ENCODE measurements around the gene PIK3R2.

Gene PIK3R2

DNA sequence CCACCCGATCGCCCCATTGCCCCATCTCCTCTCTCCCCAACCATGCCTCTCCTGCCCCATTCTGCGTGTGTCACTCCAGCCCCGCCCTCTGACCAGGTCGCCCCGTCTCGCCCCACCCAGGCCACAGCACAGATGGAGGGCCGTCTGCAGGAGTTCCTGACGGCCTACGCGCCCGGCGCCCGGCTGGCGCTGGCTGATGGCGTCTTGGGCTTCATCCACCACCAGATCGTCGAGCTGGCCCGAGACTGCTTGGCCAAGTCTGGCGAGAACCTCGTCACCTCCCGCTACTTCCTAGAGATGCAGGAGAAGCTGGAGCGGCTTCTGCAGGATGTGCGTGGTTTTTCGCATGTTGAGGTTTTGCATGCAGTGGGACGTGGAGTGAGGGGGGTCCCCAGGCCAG, 29.1 kb upstream of the PIK3R2 start:
- no peak for DNase-seq (ENCODE audit: low read depth in 3 of 3)

DNA sequence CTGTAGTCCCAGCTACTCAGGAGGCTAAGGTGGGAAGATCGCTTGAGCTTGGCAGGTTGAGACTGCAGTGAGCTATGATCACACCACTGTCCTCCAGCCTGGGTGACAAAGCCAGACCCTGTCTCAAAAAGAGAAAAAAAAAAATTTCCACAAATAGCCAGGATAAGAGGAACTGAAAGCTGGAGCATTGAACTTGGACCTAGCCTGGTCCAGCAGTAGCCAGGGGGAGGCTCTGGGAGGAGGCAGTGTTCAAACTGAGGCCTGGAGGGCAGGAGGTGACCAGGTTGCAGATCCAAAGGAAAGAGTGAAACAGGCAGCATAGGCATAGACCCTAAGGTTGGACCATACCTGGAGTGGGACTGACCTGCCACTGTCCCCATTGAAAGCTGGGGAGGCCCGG, 26.9 kb upstream of the PIK3R2 start:
- DNase-seq (ENCODE audit: low read depth in 3 of 3) = no peak

DNA sequence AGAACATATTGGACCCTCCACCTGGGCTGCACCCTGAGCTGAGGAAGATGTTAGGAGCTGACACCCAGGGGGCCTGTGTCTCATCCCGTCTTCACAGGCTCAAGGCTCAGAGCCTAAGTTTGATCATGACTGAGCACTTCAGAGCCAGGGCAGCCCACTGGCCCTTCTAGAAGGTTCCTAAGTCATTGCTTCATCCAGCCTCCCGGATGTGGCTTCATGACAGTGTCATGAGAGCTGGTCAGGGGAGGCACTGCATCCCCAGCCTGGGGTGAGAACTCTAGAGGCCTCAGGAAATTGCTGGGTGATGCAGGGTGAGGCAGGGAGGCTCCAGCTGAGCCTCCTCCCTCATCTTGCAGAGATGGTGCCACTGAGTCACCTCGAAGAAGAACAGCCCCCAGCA, 24.9 kb upstream of the PIK3R2 start:
- DNase-seq (ENCODE audit: low read depth in 3 of 3) = no peak

DNA sequence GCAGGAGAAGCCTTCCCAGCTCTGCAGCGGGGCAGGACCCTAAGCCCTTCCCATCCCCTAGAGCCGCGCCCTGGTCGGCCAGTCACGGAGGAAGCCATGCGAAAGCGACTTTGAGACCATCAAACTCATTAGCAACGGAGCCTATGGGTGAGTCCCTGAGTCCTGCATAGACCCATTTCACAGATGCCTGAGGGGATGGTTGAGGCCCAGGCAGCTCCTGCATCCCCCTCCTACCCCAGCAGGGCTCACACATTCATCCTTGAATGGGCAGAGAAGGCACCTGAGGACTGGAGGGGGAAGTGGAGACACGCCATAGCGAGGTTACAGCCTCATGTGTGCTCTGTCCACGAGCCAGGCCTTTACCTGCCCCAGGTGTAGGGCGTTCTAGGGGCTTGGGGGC, 24.2 kb upstream of the PIK3R2 start:
- DNase-seq (ENCODE audit: low read depth in 3 of 3) = no peak

DNA sequence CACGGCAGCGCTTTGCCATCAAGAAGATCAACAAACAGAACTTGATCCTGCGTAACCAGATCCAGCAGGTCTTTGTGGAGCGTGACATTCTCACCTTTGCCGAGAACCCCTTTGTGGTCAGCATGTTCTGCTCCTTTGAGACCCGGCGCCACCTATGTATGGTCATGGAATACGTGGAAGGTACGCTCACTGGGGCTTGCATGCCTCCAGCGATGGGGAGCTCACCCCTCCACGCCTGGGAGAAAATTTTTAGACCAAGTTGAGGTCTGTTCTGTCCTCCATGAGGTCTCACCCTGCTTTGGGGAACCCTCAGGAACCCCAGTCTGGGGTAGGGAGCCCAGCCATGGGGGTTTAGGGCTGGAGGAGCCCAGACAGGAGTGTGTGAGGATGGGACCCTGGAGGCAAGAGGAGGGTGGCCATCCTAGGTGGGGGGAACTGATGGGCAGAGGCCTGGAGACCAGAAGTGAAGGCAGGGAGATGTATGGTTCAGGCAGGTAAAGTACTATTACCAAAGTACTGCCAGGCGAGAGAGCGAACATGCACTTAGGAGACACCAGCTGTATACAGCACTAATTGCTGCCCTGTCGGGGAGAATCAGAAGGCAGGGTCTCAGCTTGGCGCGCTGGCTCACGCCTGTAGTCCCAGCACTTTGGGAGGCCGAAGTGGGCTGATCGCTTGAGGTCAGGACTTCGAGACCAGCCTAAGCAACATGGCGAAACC, 22.3 kb upstream of the PIK3R2 start:
- no peak for DNase-seq (ENCODE audit: low read depth in 3 of 3)

DNA sequence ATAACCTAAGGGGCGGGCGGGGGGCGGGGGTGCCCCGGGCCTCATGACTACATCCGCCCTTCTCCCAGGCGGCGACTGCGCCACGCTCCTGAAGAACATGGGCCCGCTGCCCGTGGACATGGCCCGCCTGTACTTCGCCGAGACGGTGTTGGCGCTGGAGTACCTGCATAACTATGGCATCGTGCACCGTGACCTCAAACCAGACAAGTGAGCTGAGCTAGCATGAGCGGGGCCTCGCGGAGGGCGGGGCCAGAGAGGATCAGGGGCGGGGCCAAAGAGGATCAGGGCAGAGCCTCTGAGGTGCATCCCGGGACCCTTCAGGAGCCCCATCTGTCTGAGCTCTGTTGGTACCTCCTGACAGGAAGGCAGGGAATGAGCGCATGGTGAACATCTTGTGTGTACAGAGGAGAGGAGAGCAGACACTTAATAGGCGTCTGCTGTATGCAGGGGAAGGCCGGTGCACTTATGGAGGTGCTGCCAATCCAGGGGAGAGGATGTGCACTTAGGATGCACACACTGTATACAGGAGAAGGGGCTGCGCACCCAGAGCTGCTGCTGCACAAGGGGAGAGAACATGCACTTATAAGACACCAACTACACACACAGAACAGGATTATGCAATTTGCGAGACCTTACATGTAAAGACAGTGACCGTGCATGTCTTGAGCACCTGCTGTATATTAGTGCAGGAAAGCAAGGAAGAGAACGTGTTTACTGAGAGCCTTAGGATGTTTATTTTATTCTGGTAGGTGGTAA, 20.9 kb upstream of the PIK3R2 start:
- DNase-seq (ENCODE audit: low read depth in 3 of 3) = no peak

DNA sequence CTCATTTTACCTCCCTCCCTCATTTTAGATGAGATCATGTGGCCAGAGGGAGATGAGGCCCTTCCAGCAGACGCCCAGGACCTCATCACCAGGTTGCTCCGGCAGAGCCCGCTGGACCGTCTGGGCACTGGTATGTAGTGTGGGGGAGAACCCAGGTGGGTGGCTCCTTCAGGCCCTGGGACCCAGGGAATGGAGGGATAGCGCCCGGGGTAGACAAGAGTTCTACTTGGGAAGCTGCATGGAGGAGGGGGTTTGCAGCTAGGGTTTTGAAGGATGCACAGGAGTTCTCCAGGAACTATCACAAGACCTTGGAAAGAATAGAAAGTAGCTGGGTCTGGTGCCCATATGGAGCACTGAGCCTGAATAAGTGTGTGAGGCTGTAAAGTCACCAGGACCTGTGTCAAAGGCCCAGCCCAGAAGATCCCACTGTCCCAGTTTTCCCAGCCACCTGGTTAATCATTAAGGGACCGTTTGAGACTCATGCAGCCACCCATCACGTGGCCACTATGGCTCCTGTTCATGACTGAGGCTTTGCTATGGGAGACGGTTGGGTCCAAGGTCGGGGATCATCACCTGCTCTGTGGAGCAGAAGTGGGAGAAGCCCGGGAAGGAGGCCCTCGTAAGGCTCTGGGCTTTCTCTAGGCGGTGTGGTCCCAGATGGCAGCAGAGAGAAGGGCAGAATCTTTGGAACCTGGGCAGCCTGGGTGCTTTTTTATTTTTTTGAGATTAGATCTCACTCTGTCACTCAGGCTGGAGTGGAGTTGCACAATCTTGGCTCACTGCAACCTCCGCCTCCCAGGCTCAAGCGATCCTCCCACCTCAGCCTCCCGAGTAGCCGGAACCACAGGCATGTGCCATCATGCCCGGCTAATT, 17.0 kb upstream of the PIK3R2 start:
- DNase-seq (ENCODE audit: low read depth in 3 of 3) = no peak

DNA sequence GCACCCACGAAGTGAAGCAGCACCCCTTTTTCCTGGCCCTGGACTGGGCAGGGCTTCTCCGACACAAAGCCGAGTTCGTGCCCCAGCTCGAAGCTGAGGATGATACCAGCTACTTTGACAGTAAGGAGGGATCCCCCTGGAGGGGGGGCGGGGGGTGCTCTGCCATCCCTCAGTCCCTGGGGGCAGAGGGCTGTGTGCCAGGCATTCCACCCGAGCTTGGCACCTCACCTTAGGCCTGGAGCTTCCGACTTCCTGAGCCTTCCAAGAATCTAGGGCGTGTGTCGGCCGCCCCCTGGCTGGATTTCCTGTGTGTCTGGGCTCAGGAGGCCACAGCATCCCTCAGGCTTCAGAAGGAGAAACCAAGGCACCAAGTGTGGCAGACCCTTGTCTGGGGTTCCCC, 15.7 kb upstream of the PIK3R2 start:
- no peak for DNase-seq (ENCODE audit: low read depth in 3 of 3)

DNA sequence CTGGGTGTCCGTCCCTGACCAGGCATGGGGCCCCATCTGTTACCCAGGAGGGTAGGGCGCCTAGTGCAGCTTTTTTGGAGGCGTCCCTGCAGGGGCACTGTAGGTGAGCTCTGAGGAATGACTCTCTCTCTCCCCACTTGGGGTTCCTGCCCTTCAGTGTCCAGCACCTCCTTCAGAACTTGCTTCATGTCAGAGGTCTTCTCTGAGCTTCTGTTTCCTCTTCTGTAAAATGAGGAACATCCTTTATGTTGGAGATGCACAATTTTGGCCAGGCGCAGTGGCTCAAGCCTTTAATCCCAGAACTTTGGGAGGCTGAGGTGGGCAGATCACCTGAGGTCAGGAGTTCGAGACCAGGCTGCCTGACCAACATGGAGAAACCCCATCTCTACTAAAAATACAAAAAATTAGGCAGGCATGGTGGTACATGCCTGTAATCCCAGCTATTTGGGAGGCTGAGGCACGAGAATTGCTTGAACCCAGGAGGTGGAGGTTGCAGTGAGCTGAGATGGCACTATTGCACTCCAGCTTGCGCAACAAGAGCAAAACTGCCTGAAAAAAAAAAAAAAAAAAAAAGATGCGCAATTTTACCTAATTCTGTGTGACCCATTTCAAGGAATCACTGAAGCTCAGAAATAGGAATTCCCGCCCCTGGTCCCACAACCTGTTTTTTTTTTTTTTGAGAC, 15.2 kb upstream of the PIK3R2 start:
- DNase-seq (ENCODE audit: low read depth in 3 of 3) = no peak

DNA sequence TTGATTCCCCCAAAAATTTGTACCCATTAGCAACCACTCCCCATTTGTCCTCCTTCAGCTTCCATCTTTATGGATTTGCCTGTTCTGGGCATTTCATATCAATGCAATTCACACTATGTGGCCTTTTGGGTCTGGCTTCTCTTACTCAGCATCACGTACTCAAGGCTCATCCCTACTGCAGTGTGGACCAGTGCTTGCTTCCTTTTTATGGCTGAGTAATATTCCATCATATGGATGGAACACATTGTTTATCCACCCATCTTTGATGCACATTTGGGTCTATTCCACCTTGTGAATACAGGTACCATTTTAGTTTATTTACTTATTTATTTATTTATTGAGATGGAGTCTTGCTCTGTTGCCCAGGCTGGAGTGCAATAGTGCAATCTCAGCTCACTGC, 12.5 kb upstream of the PIK3R2 start:
- no peak for DNase-seq (ENCODE audit: low read depth in 3 of 3)

DNA sequence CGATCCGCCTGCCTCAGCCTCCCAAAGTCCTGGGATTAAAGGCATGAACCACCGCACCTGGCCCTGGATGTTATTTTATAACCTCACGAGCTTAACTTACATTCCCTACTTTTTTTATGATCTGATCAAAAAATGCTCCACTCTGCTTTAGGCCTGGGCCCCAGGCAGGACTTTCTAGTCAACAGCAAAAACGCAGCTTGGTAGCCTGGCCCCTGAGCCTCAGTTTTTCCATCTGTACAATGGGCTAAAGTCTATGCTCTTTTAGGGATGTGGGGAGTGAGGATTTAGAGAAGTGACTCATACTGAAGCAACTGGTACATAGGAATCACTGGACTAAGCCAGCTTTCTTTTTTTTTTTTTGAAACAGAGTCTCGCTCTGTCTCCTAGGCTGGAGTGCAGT, 11.9 kb upstream of the PIK3R2 start:
- no peak for DNase-seq (ENCODE audit: low read depth in 3 of 3)

DNA sequence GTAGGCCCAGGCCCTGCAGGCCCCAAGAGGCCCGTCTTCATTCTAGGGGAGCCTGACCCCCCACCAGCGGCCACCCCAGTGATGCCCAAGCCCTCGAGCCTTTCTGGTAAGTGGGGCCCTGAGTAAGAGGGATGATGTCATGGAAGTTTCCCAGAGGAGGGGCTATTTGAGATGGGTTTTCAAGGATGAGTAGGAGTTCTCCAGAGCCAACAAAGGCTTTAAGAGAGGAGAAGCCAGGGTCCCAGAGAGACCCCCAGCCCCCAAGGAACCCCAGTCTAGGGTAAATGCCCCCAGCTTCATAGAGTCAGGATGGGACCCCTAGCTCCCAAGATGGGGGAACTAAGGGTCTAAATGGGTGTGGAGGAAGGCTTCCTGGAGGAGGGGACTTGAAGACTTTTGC, 9.1 kb upstream of the PIK3R2 start:
- DNase-seq (ENCODE audit: low read depth in 3 of 3) = no peak

DNA sequence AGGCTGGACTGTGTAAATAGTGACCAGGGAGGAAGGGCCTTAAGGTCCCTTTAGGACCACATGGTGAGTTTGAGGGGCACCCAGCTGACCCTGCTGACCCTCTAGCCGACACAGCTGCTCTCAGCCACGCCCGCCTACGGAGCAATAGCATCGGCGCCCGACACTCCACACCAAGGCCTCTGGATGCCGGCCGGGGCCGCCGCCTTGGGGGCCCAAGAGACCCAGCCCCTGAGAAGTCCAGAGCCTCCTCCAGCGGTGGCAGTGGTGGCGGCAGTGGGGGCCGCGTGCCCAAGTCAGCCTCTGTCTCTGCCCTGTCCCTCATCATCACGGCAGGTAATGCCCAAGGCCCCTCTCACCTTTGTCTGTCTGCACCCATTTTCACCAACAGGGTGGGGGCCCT, 8.6 kb upstream of the PIK3R2 start:
- DNase-seq (ENCODE audit: low read depth in 3 of 3) = no peak

DNA sequence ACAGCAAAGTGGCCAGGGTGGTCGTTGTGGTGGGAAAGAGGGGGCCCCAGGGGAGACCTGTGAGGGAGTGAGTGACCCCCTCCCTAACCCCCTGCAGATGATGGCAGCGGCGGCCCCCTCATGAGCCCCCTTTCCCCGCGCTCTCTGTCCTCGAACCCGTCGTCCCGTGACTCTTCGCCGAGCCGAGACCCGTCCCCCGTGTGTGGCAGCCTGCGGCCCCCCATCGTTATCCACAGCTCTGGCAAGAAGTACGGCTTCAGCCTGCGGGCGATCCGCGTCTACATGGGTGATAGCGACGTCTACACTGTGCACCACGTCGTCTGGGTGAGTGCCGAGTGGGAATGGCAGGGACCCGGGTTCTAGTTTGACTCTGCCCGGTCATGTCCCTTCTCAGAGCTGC, 8.1 kb upstream of the PIK3R2 start:
- DNase-seq (ENCODE audit: low read depth in 3 of 3) = no peak

DNA sequence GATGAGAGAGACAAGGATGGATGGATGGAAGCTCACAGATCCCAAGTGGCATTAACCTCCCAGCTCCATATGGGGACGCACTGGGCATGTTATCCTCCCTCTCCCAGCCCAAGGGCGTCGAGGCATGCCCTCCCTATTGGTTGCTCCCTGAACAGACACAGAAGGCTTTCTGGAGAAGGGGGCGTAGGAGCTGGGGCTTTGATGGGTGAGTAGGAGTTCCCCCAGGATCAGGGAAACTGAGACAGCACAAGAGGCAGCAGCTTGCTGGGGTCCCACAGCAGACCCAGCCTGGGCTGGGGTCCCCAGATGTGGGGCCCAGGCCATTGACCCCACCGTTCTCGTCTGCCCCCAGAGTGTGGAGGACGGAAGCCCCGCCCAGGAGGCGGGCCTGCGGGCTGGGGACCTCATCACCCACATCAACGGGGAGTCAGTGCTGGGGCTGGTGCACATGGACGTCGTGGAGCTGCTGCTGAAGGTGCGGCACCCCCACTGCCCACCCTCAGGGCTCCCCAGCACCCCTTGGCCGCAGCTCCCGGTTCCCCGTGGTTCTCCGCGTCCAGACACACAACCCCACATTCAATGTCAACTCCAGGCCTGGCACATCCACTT, 7.5 kb upstream of the PIK3R2 start:
- no peak for DNase-seq (ENCODE audit: low read depth in 3 of 3)

DNA sequence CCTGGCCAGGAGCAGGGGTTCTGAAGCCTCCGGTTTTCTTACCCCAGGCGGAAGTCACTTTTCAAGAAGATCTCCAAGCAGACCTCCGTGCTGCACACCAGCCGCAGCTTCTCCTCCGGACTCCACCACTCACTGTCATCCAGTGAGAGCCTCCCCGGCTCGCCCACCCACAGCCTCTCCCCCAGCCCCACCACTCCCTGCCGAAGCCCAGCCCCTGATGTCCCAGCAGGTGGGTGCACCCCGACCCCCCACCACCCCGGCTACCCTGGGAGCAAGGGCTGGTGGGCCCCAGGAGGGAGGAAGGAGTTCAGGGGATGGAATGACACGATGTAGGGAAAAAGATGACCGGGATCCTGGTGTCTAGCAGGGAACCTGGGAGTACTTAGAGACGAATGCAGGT, 5.6 kb upstream of the PIK3R2 start:
- no peak for DNase-seq (ENCODE audit: low read depth in 3 of 3)

DNA sequence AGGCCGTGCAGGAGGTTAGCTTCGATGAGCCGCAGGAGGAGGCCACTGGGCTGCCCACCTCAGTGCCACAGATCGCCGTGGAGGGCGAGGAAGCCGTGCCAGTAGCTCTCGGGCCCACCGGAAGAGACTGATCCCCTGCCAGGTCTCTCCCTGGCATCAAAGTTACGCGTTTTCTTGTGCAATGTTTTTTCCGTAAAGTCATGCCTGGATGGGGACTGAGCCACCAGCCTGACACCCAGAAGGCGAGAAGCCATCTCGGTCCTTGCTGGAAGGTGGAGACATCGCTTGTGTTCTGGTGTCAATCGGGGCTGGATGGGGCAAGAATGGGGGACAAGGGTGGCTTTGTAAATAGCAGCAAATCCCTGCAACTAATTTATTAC, 3.4 kb upstream of the PIK3R2 start:
- no peak for DNase-seq (ENCODE audit: low read depth in 3 of 3)

DNA sequence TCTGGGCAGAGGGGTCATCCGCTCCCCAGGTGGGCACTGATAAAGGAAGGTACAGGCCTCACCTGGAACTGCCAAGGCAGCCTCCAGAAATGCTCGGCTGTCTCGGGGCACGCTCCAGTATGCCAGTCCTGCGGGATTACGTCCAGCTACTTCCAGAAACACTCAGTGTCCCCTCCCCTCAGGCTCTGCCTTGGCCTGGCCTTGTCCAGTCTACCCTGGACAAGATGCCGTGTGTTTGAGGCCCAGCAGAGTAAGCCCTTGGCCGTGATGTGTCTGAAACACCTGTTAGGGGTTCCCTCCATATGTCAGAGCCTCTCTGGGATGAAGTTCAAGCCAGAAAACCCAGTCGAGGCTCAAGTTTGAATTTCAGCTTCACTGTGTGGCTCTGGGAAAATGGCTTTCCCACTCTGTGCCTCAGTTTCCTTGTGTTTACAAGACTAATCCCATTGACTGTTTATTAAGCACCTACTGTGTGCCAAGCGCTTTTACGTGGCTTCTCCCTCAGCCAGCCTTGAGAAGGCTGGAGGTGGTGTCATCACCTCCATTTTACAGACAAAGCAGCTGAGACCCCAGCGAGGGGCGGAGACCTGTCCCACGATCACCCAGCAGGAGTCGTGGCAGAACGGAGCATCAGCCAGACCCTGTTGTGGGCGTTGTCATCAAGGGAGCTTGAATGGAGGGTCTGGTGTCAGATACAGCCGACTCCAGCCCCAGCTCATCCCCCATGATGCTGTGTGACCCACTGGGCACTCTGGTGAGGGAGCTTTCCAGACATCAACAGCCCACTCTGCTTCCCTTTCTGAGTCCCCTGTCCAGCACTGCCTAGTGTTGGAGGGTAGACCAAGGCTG, 2.0 kb upstream of the PIK3R2 start:
- no peak for DNase-seq (ENCODE audit: low read depth in 3 of 3)

DNA sequence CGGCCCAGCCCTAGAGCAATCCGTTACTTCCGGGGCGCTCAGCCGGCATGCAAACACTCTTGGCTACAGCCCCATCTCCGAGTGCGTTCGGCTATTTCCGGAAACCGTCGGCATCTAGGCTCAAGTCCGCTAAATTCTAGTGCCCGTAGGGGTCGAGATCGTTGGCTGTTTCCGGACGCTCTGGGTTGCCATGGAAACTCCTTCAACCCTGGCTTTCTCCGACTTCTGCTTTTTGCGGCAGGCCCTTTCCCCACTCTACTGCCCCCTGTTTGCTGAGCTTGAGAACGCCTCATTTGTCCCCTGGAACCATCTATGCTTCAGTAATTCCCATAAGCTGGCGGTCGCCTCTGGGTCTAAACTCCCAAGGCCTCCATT, 534 bp upstream of the PIK3R2 start:
- peak; percentile 90 to 99 (median 95) for DNase-seq (ENCODE audit: low read depth in 3 of 3)

DNA sequence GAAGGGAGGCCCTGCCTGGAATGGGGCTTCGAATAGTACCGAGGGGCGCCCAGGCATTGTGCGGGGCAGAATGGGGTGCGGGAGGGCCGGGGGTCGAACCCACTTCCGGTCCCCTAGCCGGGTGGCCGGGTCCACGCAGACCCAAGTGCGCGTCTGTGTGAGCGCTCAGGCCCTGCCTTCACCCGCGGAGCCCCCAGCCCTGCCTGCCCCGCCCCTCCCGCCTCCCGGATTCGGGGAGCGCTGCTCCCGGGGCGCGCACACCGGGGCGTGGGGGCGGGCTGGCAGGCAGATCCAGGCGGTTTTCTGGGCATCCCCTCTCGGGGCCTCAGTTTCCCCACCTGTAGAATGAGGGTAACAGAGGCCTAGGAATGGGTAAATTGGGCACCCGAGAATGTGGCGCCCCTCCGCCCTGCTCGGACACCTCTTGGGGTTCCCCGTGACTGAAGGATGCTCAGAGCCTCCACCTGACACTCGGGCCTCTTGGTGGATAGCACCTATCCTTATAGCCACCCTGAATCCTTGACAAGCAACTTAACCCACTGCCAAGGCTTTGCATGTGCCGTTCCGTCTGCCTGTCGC, 682 bp downstream of the PIK3R2 start:
- peak in 1 of 3 experiments; percentile 36 for DNase-seq (ENCODE audit: low read depth in 3 of 3)

All from stimulated activated CD4-positive, alpha-beta T cell treated with anti-CD3 and anti-CD28 coated beads, TNF-alpha, amount 100 ng/mL, for 24 hours (primary cell).